ENCODE results near the gene IREB2.

Gene IREB2

GRCh38 chr15:78394026-78394425 lies 44.0 kb upstream of the IREB2 start:
- H3K27me3 ChIP-seq (ENCODE audit: low read length): no peaks in the 10 kb centered on the region
- no peaks in the 10 kb centered on the region for H3K36me3 ChIP-seq (ENCODE audit: low read length)
- H3K4me2 ChIP-seq (ENCODE audit: low read depth, low read length, poor library complexity, severe bottlenecking): no peak overlapping the region
- no peaks in the 10 kb centered on the region for H3K9me3 ChIP-seq (ENCODE audit: insufficient read depth, low read length)
- no peaks in the 10 kb centered on the region for H3K79me2 ChIP-seq (ENCODE audit: insufficient read depth, low read length)
- no peak overlapping the region for H2AFZ ChIP-seq (ENCODE audit: low read depth, low read length, severe bottlenecking)
- no peak overlapping the region for H3K4me3 ChIP-seq (ENCODE audit: insufficient read depth, low read length, poor library complexity, severe bottlenecking)
- H4K20me1 ChIP-seq (ENCODE audit: low read depth, low read length): no peaks in the 10 kb centered on the region
- H3F3A ChIP-seq (ENCODE audit: insufficient read depth): no peaks in the 10 kb centered on the region
- no peaks in the 10 kb centered on the region for H3K9me2 ChIP-seq (replicated peaks; ENCODE audit: insufficient read depth, low read length)
- no peak overlapping the region for H3K27ac ChIP-seq (ENCODE audit: low read depth, low read length)
- H3K9ac ChIP-seq (ENCODE audit: low read length): no peak overlapping the region
- TF ChIP-seq EZH2phosphoT487 (conservative IDR thresholded peaks at IDR 0.05; ENCODE audit: low read length): no peak
- no peak for TF ChIP-seq CTCF (IDR thresholded peaks at IDR 0.05; ENCODE audit: insufficient read depth, low read length, poor library complexity, severe bottlenecking)

- H3K9ac ChIP-seq (ENCODE audit: low read length): no peak overlapping the region
- no peak overlapping the region for H3K4me2 ChIP-seq (ENCODE audit: low read depth, low read length, poor library complexity, severe bottlenecking)
- H3K27ac ChIP-seq (ENCODE audit: low read depth, low read length): no peak overlapping the region
- H3K79me2 ChIP-seq (ENCODE audit: insufficient read depth, low read length): no peaks in the 10 kb centered on the region
- H4K20me1 ChIP-seq (ENCODE audit: low read depth, low read length): no peaks in the 10 kb centered on the region
- no peak overlapping the region for H3K4me3 ChIP-seq (ENCODE audit: insufficient read depth, low read length, poor library complexity, severe bottlenecking)
- no peak for TF ChIP-seq CTCF (IDR thresholded peaks at IDR 0.05; ENCODE audit: insufficient read depth, low read length, poor library complexity, severe bottlenecking)
- no peak for TF ChIP-seq EZH2phosphoT487 (conservative IDR thresholded peaks at IDR 0.05; ENCODE audit: low read length)
- H3K36me3 ChIP-seq (ENCODE audit: low read length): no peaks in the 10 kb centered on the region
- H3K27me3 ChIP-seq (ENCODE audit: low read length): no peaks in the 10 kb centered on the region
- no peaks in the 10 kb centered on the region for H3F3A ChIP-seq (ENCODE audit: insufficient read depth)
- no peak overlapping the region for H2AFZ ChIP-seq (ENCODE audit: low read depth, low read length, severe bottlenecking)
- H3K9me3 ChIP-seq (ENCODE audit: insufficient read depth, low read length): no peaks in the 10 kb centered on the region
- H3K9me2 ChIP-seq (replicated peaks; ENCODE audit: insufficient read depth, low read length): no peaks in the 10 kb centered on the region
Observed at GRCh38 chr15:78394981-78395616, 42.9 kb upstream of the IREB2 start.

DNA sequence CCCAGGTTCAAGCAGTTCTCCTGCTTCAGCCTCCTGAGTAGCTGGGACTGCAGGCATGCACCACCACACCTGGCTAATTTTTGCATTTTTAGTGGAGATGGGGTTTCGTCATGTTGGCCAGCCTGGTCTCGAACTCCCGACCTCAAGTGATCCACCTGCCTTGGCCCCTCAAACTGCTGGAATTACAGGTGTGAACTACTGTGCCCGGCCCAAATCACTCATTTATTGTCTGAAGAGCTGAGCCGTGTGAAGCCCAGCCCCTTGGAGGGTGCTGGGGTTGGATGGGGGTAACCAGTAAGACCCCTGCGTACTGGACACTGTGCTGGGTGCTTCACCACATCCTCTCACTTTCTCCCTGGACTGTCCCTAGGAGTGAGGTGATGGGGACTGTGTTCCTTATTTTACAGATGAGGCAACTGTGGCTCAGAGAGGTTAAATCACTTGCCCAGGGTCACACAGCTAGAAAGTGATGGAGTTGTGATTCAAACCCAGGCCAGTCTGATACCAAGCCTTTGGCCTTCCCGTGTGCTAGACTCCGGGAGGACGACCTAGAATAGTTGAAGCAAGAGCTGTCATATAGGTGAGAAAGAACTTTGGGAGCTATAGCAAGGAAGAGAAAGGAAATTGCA lies 41.7 kb upstream of the IREB2 start:
- no peak for TF ChIP-seq EZH2phosphoT487 (conservative IDR thresholded peaks at IDR 0.05; ENCODE audit: low read length)
- TF ChIP-seq CTCF (IDR thresholded peaks at IDR 0.05; ENCODE audit: insufficient read depth, low read length, poor library complexity, severe bottlenecking): no peak
- Histone ChIP-seq H3K9me2 (replicated peaks; ENCODE audit: insufficient read depth, low read length) (no peaks in the 10 kb centered on the region), H3F3A (ENCODE audit: insufficient read depth) (no peaks in the 10 kb centered on the region), H3K36me3 (ENCODE audit: low read length) (no peaks in the 10 kb centered on the region), H3K27me3 (ENCODE audit: low read length) (no peaks in the 10 kb centered on the region), H3K4me3 (ENCODE audit: insufficient read depth, low read length, poor library complexity, severe bottlenecking) (no peak overlapping the region), H3K4me2 (ENCODE audit: low read depth, low read length, poor library complexity, severe bottlenecking) (no peak overlapping the region), H3K27ac (ENCODE audit: low read depth, low read length) (no peak overlapping the region), H2AFZ (ENCODE audit: low read depth, low read length, severe bottlenecking) (no peak overlapping the region), H3K9me3 (ENCODE audit: insufficient read depth, low read length) (no peaks in the 10 kb centered on the region), H3K79me2 (ENCODE audit: insufficient read depth, low read length) (no peaks in the 10 kb centered on the region), H3K9ac (ENCODE audit: low read length) (no peak overlapping the region), H4K20me1 (ENCODE audit: low read depth, low read length) (no peaks in the 10 kb centered on the region)

Measured in SU-DHL-6 (cell line).